HG03139 (cell line): ENCODE measurements around the gene UBR3.
"Not testable (repeated sequence)": the region's sequence is repeated elsewhere in the genome, so short reads cannot be mapped to it uniquely, and the experiment has no call there.

Source experiments
- ATAC-seq: cut with Tn5 transposase; IDR thresholded peaks from one replicate; pipeline ENCODE4 v1.9.1; 2021; ENCODE audit not compliant: unreplicated experiment

The UBR3 gene

GRCh38 chr2:170092436-170093060, 265.3 kb downstream of the UBR3 start:
- no peak for ATAC-seq

GRCh38 chr2:170095380-170095779, 268.1 kb downstream of the UBR3 start:
- ATAC-seq: no peak

DNA sequence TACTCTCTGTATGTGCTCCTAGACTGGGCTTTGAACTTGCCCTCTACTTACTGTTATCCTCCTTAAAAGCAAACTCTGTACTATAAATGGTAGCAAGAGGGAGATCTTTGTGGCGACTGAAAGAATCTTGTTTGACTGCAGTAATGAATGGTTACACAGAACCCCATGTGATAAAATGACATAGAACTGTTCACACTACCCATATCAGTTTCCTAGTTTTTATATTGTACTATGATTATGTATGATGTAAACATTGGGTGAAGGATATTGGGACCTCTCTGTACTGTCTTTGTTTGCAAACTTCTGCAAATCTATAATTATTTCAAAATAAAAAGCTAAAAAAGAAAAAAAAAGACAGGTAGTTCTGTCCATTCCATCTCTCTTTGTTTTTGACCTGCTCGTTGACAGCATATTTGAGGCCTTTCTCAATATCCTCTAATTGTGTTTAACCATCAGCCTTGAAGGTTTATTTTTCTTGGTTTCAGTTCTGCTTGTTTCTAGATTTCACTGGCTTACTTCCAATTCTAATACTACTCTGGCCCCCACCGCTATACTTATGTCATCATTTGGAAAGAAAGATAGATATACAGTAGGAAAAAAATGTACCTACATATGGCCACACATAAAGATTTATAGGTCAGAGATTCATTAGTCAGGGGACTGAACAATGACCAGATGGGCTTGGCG, 271.5 kb downstream of the UBR3 start:
- no peak for ATAC-seq

DNA sequence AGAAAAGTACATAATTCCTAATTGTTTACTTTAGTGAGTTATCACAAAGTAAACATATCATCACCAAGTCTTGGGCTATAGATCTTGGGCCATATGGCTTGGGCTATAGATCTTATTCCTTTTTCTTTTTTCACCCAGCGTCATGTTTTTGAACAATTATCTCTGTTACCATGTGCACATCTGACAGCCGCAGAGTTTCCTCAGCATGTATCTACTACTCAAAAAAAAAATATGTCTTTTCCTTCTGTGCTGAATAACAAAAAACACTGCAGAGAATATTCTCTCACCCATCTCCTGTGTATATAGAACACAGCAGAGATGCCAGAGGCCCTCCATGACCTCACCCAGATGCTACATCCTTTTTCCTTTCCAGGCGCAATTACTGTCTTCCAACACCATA, 274.5 kb downstream of the UBR3 start:
- no peak for ATAC-seq

DNA sequence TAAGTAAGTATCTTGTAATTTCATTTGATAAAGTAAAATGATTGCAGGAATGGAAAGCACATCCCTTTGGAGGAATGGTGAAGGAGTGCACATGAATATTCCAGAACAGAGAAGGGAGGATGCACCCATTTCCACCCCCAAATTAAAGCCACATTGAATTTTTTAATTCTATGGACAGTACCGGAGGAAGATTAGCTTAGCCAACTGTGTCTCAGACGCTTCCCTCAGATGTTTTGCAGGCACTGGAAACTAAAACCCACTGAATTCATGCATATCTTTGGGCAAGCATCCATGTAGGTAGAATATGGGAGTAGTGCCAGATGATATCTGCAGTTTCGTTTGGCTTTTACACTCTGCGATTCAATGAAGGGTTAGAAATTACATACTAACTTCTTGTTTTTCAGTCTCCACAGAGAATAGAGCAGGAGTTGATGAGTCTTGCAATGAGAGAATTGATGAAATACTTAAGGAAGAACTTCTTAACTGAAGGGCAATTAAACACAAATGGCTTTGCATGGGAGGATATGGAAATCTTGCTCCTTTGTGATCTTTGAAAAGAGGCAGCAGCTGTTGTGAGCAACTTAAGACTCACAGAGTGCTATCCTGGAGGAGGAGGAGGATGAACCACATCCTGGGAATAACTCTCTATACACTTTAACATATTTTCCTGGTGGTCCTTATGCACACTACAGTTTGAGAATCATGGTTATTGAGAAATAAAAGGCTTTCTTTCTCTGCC, 279.0 kb downstream of the UBR3 start:
- no peak for ATAC-seq

DNA sequence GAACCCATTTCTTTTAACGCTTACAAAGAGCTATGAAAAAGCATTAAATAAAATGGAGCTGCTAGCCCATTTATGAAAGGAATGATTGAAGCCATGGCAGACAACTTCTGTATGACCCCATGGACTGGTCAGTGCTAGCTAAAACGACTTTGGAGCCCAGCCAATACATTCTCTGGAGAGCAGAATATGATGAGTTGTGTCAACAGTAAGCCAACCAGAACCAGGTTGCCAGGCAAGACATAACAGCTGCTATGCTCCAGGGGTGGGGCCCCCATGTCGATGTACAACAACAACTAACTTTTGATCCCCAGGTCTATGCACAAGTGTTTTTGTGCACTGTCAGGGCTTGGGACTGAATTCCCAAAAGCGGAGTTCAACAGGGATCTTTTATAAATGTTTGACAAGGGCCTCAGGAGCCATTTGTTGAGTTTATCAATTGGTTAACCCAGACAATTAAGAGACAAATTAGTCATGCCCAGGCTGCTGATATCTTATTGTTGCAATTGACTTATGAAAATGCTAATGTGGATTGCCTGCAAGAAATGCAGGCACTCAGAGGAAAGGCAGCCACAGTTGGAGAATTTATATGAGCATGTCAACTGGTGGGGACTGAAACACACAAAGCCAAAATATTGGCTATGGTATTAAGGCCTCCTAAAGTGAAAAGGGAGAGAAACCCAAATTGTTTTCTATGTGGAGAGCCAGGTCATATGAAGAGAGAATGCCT, 286.1 kb downstream of the UBR3 start:
- no peak for ATAC-seq

GRCh38 chr2:170115501-170116229, 288.4 kb downstream of the UBR3 start:
- ATAC-seq: no peak

- no peak for ATAC-seq
These were observed 291.4 kb downstream of the UBR3 start for GRCh38 chr2:170118641-170119040.

DNA sequence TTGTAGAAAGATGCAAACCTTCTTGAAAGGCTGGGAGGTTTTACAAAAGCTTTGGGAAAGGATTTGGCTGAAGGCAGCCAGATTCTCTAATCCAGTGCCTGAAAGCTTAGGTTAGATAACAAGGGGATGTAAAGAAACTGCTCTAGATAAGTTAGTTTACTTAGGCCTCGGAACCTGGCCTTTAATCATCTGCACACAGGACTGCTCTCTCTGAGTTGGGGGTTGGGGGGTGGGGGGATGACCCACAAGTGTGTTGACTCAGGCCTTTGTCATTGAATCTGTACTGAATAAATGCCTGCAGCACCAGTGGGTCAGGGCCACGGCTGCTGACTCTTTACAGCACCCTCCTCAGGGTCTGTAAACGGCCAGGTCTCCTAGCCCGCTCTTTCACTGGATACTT, 292.1 kb downstream of the UBR3 start:
- not testable (repeated sequence) for ATAC-seq

- ATAC-seq: no peak
These were observed 294.4 kb downstream of the UBR3 start for GRCh38 chr2:170121689-170122088.

GRCh38 chr2:170122883-170123547, 295.8 kb downstream of the UBR3 start:
- no peak for ATAC-seq

DNA sequence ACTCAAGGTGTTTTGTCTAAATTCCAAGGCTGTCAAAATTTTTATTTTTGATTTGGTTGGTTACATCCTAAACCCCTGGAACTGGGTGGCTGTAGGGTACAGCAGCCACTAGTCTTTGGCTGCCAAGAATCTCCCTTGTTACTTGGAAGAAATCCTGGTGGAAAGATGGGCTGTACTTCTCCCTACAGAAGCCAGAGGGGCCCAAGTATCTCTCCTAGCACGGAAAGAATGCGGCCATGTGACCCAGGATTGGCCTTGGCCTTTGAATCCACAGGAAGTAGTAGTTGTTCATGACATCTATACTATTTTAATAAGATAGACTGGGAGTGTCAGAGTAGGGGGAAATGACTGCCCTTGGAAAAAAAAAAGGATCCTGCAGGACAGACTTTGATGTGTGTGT, 296.3 kb downstream of the UBR3 start:
- ATAC-seq: no peak

DNA sequence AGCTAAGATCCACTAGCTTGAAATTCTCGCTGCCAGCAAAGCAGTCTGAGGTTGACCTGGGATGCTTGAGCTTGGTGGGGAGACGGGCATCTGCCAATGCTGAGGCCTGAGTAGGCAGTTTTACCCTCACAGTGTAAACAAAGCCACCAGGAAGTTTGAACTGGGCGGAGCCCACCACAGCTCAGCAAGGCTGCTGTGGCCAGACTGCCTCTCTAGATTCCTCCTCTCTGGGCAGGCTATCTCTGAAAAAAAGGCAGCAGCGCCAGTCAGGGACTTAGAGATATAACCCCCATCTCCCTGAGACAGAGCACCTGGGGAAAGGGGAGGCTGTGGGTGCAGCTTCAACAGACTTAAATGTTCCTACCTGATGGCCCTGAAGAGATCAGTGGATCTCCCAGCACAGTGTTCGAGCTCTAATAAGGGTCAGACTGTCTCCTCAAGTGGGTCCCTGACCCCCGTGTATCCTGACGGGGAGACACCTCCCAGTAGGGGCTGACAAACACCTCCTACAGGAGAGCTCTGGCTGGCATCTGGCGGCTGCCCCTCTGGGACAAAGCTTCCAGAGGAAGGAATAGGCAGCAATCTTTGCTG, 299.0 kb downstream of the UBR3 start:
- not testable (repeated sequence) for ATAC-seq
